Cardiac muscle cell (in vitro differentiated cells and primary cell): Measurements from ENCODE around the gene NBEA. TPM values are rescaled to one million over a fixed set of nuclear protein-coding genes. Genes with fewer than 3 reads are reported as not detected.

Source experiments
- DNase-seq, 2 donors: peaks; one replicate each; pipeline versions ENCODE4 v3.0.0 to v3.0.0-alpha.2; 2010 to 2017; ENCODE audit warnings: low read depth in 1 of 2, low spot score in 1 of 2
- H3K27ac ChIP-seq: fragments of 200-600 bp; sonication (generic); 2 replicates; pipeline ENCODE4 v1.5.1; 2016
- H3K27me3 ChIP-seq: fragments of 200-600 bp; sonication (generic); 2 replicates; pipeline ENCODE4 v1.6.0; 2016; ENCODE audit warnings: control low read depth
- H3K36me3 ChIP-seq: fragments of 200-600 bp; sonication (generic); 2 replicates; pipeline ENCODE4 v1.5.1; 2016; ENCODE audit warnings: control low read depth
- H3K4me1 ChIP-seq: fragments of 200-600 bp; sonication (generic); 2 replicates; pipeline ENCODE4 v1.8.1; 2017; ENCODE audit warnings: low read depth, mild to moderate bottlenecking, mixed run types
- H3K4me3 ChIP-seq: fragments of 200-600 bp; sonication (generic); 2 replicates; pipeline ENCODE4 v1.5.1; 2016; ENCODE audit warnings: mild to moderate bottlenecking
- H3K9me3 ChIP-seq: fragments of 200-600 bp; sonication (generic); 2 replicates; pipeline ENCODE4 v1.5.1; 2017; ENCODE audit warnings: low read depth, mild to moderate bottlenecking, control low read depth
- CTCF ChIP-seq: IDR thresholded peaks from 2 replicates; pipeline ENCODE4 v1.5.1; 2012; ENCODE audit warnings: low read depth, mild to moderate bottlenecking, low read length
- polyA plus RNA-seq: library from polyadenylated mRNA; unstranded; fragments of >200 nt; fragmentation: Nextera tagmentation; extraction: Ambion mirVana; gene quantifications from 2 replicates; pipeline ENCODE4 v1.2.1, GENCODE V29; 2016
- total RNA-seq: library from RNA; depleted of rRNA; stranded (reverse); fragments of >200 nt; gene quantifications from 2 replicates; pipeline ENCODE4 v1.2.3, GENCODE V29; 2016

Gene NBEA
- total and polyA plus RNA-seq, 2 experiments from 2014 or later, result 4.6 to 13.2 TPM

- H3K36me3 ChIP-seq, result no peaks in the 10 kb centered on the region
- no peak for DNase-seq
- H3K27me3 ChIP-seq, result no peaks in the 10 kb centered on the region
- H3K27ac ChIP-seq, result no peak overlapping the region
- no peaks in the 10 kb centered on the region for H3K9me3 ChIP-seq
- no peaks in the 10 kb centered on the region for H3K4me1 ChIP-seq
- H3K4me3 ChIP-seq, result no peak overlapping the region
- no peak for TF ChIP-seq CTCF
These were observed 390.1 kb downstream of the NBEA start for GRCh38 chr13:35332134-35332533.

GRCh38 chr13:35333157-35333556, 391.1 kb downstream of the NBEA start:
- no peaks in the 10 kb centered on the region for H3K9me3 ChIP-seq
- no peak for DNase-seq

GRCh38 chr13:35342440-35342839, 400.4 kb downstream of the NBEA start:
- no peak overlapping the region for H3K4me3 ChIP-seq
- H3K9me3 ChIP-seq, result no peaks in the 10 kb centered on the region
- no peaks in the 10 kb centered on the region for H3K4me1 ChIP-seq
- no peaks in the 10 kb centered on the region for H3K36me3 ChIP-seq
- DNase-seq, result no peak
- H3K27ac ChIP-seq, result no peak overlapping the region
- TF ChIP-seq CTCF, result no peak
- no peaks in the 10 kb centered on the region for H3K27me3 ChIP-seq

More at GRCh38 chr13:35333157-35333556, 391.1 kb downstream of the NBEA start:
- no peak overlapping the region for H3K27ac ChIP-seq
- TF ChIP-seq CTCF, result no peak
- no peaks in the 10 kb centered on the region for H3K27me3 ChIP-seq
- H3K36me3 ChIP-seq, result no peaks in the 10 kb centered on the region
- H3K4me1 ChIP-seq, result no peaks in the 10 kb centered on the region
- H3K4me3 ChIP-seq, result no peak overlapping the region

GRCh38 chr13:35343417-35343816, 401.3 kb downstream of the NBEA start:
- Histone ChIP-seq H3K36me3 (no peaks in the 10 kb centered on the region), H3K4me1 (no peaks in the 10 kb centered on the region), H3K9me3 (no peaks in the 10 kb centered on the region), H3K27me3 (no peaks in the 10 kb centered on the region), H3K27ac (no peak overlapping the region), H3K4me3 (no peak overlapping the region)
- no peak for TF ChIP-seq CTCF
- DNase-seq, result no peak

- H3K9me3 ChIP-seq, result no peaks in the 10 kb centered on the region
- no peaks in the 10 kb centered on the region for H3K36me3 ChIP-seq
- no peaks in the 10 kb centered on the region for H3K27me3 ChIP-seq
- no peak for TF ChIP-seq CTCF
- no peak for DNase-seq
- H3K27ac ChIP-seq, result no peak overlapping the region
- H3K4me1 ChIP-seq, result peaks cover 7% of the 10 kb centered on the region
- H3K4me3 ChIP-seq, result no peak overlapping the region
These were observed 403.9 kb downstream of the NBEA start for GRCh38 chr13:35345992-35346391.

- H3K4me3 ChIP-seq, result no peak overlapping the region
- no peak for TF ChIP-seq CTCF
- no peaks in the 10 kb centered on the region for H3K9me3 ChIP-seq
- peaks cover 7% of the 10 kb centered on the region for H3K4me1 ChIP-seq
- no peaks in the 10 kb centered on the region for H3K27me3 ChIP-seq
- DNase-seq, result no peak
- no peaks in the 10 kb centered on the region for H3K36me3 ChIP-seq
- H3K27ac ChIP-seq, result no peak overlapping the region
These were observed 404.4 kb downstream of the NBEA start for GRCh38 chr13:35346494-35346893.
